GM10266 (cell line): ENCODE measurements around the gene SULT1E1.

ENCODE experiments used
- DNase-seq: peaks from one replicate; pipeline ENCODE4 v3.0.0; 2012; ENCODE audit errors: extremely low spot score
- TF ChIP-seq, protein P1 (sequence below): IDR thresholded peaks from 2 replicates; pipeline ENCODE4 v1.5.1; 2012; ENCODE audit warnings: mild to moderate bottlenecking, low read depth; ENCODE audit not compliant: control insufficient read depth, insufficient read depth; ENCODE audit errors: missing control alignments

SULT1E1 gene

DNA sequence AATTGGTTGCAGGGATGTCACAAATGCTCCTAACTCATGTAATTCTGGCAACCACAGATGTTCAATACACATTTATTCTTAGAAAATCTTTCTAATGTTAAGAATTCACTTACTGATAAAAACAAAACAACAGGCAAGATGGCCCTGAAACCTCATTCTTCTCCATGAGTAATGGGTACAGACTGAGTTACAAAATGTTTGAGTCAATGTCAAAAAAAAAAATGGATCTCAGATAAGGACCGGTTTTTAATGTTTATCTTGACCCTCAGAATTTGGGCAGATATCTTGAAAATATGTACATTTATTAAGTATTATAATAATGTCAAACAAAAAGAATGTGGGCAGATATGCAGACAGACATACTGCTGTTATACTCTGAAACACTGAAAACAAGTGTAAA lies 1.8 kb upstream of the SULT1E1 start:
- DNase-seq: no peak
- TF ChIP-seq, protein P1, sequence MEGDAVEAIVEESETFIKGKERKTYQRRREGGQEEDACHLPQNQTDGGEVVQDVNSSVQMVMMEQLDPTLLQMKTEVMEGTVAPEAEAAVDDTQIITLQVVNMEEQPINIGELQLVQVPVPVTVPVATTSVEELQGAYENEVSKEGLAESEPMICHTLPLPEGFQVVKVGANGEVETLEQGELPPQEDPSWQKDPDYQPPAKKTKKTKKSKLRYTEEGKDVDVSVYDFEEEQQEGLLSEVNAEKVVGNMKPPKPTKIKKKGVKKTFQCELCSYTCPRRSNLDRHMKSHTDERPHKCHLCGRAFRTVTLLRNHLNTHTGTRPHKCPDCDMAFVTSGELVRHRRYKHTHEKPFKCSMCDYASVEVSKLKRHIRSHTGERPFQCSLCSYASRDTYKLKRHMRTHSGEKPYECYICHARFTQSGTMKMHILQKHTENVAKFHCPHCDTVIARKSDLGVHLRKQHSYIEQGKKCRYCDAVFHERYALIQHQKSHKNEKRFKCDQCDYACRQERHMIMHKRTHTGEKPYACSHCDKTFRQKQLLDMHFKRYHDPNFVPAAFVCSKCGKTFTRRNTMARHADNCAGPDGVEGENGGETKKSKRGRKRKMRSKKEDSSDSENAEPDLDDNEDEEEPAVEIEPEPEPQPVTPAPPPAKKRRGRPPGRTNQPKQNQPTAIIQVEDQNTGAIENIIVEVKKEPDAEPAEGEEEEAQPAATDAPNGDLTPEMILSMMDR: no peak

- TF ChIP-seq, protein P1: no peak
- DNase-seq: no peak
These were observed 765 bp upstream of the SULT1E1 start for GRCh38 chr4:69860521-69861298.

- DNase-seq: no peak
- TF ChIP-seq, protein P1: no peak
These were observed 732 bp downstream of the SULT1E1 start for GRCh38 chr4:69859140-69859685.

DNA sequence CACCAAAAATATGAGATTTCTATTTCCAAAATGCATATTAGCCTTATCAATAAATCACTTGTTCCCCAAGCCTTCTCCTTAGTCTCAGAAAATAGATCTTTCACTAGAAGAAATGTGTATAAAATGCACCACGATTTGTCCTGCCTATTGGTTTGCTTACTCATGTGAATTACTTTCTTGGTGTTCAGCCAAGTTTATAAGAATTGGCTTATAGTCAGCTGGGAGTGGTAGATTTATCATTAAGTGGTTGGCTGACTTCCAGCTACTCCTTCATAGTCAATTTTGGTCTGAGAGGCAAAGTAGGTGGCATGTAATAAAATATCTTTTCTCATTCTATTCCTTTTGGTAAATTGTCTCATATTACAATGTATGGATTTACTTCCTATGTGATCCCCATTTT lies 1.3 kb downstream of the SULT1E1 start:
- DNase-seq: no peak
- TF ChIP-seq, protein P1: no peak

GRCh38 chr4:69855822-69856221 lies 4.1 kb downstream of the SULT1E1 start:
- TF ChIP-seq, protein P1: no peak
- no peak for DNase-seq

DNA sequence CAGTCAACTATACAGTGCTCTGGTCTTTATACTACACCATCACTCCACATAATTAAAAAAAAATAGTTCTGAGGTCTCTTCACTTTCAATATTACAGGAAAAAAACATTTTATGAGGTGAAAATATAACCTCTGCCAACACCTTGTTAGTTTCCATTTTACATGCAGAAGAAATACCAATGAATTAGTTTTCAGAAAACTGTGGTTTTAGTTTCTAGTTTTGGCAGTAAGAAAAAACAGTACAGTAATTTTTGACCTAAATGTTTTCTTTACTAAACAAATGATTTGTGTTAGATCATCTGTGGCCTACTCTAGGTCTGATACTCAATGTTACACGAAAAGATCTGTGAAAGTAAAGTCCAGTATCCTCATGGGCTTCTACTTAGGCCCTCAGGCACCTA lies 10.0 kb downstream of the SULT1E1 start:
- TF ChIP-seq, protein P1: no peak
- DNase-seq: no peak

GRCh38 chr4:69849297-69849696 lies 10.6 kb downstream of the SULT1E1 start:
- TF ChIP-seq, protein P1: no peak
- DNase-seq: no peak
